Endothelial cell of umbilical vein (primary cell): Measurements from ENCODE around the gene AGFG1. TPM values are rescaled to one million over a fixed set of nuclear protein-coding genes. Genes with fewer than 3 reads are reported as not detected.

Experiments used
- BruUV-seq: library from RNA; stranded (reverse); fragments of 400-500 nt; replicated peaks from 2 replicates; lab custom pipeline; 2021; lab: Mats Ljungman, UMichigan
- CTCF ChIA-PET: fragments of 300-600, 350-600 bp; sonication (Branson Sonifier 250); formaldehyde crosslinking; loops from one replicate; lab custom pipeline; 2021; ENCODE audit warnings: antibody characterized with exemption, inconsistent platforms; lab: Charles Lee
- POLR2A ChIA-PET: fragments of 300-600, 350-600 bp; sonication (Branson Sonifier 250); formaldehyde crosslinking; loops from one replicate; lab custom pipeline; 2021; ENCODE audit warnings: antibody characterized with exemption, inconsistent platforms; lab: Charles Lee
- DNase-seq: peaks from one replicate; pipeline ENCODE4 v3.0.0-alpha.2; 2011; ENCODE audit warnings: low read depth, low spot score
- FAIRE-seq: peaks from 2 replicates; lab custom pipeline; 2011; peaks lifted over from hg19 to GRCh38; lab: Jason Lieb, UNC
- H2AFZ ChIP-seq: 2 replicates; pipeline ENCODE4 v1.6.0; 2012; ENCODE audit warnings: low read depth, low read length, control low read depth, inconsistent platforms
- H3K27ac ChIP-seq: 2 replicates; pipeline ENCODE4 v1.5.1; 2011; ENCODE audit warnings: low read depth, mild to moderate bottlenecking, control low read depth, low read length, moderate library complexity; ENCODE audit not compliant: insufficient read depth
- H3K27me3 ChIP-seq, 2 experiments: 2 replicates each; pipeline versions ENCODE4 v1.6.0 to v1.6.1; 2011; ENCODE audit warnings: low read length in 2 of 2, mixed read lengths in 1 of 2; ENCODE audit not compliant: control insufficient read depth in 2 of 2, insufficient read depth in 2 of 2
- H3K36me3 ChIP-seq, 2 experiments: 2 replicates in 1 of 2; 3 replicates in 1 of 2; pipeline ENCODE4 v1.5.1; 2011; ENCODE audit warnings: low read length in 2 of 2, mild to moderate bottlenecking in 1 of 2, moderate library complexity in 1 of 2; ENCODE audit not compliant: control insufficient read depth in 2 of 2, insufficient read depth in 2 of 2; ENCODE audit errors: extremely low read depth in 1 of 2
- H3K4me1 ChIP-seq: 3 replicates; pipeline ENCODE4 v1.5.1; 2011; ENCODE audit warnings: mild to moderate bottlenecking, low read length; ENCODE audit not compliant: control insufficient read depth, insufficient read depth; ENCODE audit errors: extremely low read depth
- H3K4me2 ChIP-seq: 2 replicates; pipeline ENCODE4 v1.6.1; 2011; ENCODE audit warnings: low read length, control low read depth, mixed read lengths; ENCODE audit not compliant: insufficient read depth
- H3K4me3 ChIP-seq, 3 experiments: fragments of 200-600 bp in 1 of 3; sonication (generic), shearing (Covaris generic) in 1 of 3; replicated peaks in 1 of 3; 2 replicates each; pipeline ENCODE4 v1.5.1; 2011 to 2016; ENCODE audit warnings: control low read depth in 3 of 3, low read length in 3 of 3, mild to moderate bottlenecking in 2 of 3, inconsistent platforms in 1 of 3, low read depth in 1 of 3, moderate library complexity in 1 of 3; ENCODE audit not compliant: insufficient read depth in 1 of 3
- H3K79me2 ChIP-seq: 2 replicates; pipeline ENCODE4 v1.6.0; 2012; ENCODE audit warnings: low read length, inconsistent platforms; ENCODE audit not compliant: control insufficient read depth, insufficient read depth
- H3K9ac ChIP-seq: replicated peaks from 2 replicates; pipeline ENCODE3; 2011; ENCODE audit warnings: low read length, control low read depth; ENCODE audit not compliant: insufficient read depth; ENCODE audit errors: extremely low read depth
- H3K9me1 ChIP-seq: replicated peaks from 3 replicates; pipeline ENCODE4 v1.6.0; 2011; ENCODE audit warnings: mild to moderate bottlenecking, low read length; ENCODE audit not compliant: control insufficient read depth, insufficient read depth; ENCODE audit errors: extremely low read depth
- H3K9me3 ChIP-seq: replicated peaks from 2 replicates; pipeline ENCODE4 v1.5.1; 2012; ENCODE audit warnings: low read length, inconsistent platforms; ENCODE audit not compliant: control insufficient read depth, insufficient read depth
- H4K20me1 ChIP-seq: replicated peaks from 2 replicates; pipeline ENCODE3; 2011; ENCODE audit warnings: mild to moderate bottlenecking, low read length; ENCODE audit not compliant: control insufficient read depth, insufficient read depth; ENCODE audit errors: extremely low read depth
- EZH2 ChIP-seq: IDR thresholded peaks from 2 replicates; pipeline ENCODE4 v1.6.1; 2012; ENCODE audit warnings: borderline replicate concordance, low read depth, mild to moderate bottlenecking, moderate library complexity, low read length, inconsistent platforms; ENCODE audit not compliant: severe bottlenecking
- FOS ChIP-seq: IDR thresholded peaks from 2 replicates; pipeline ENCODE4 v1.6.1; 2011; ENCODE audit warnings: mild to moderate bottlenecking, low read length, moderate library complexity, borderline replicate concordance; ENCODE audit not compliant: insufficient read depth
- GATA2 ChIP-seq: IDR thresholded peaks from 2 replicates; pipeline ENCODE4 v1.7.0; 2011; ENCODE audit warnings: low read depth, mild to moderate bottlenecking, moderate library complexity, mixed read lengths, low read length; ENCODE audit not compliant: insufficient read length, insufficient read depth
- JUN ChIP-seq: IDR thresholded peaks from 2 replicates; pipeline ENCODE4 v1.6.1; 2011; ENCODE audit warnings: borderline replicate concordance, low read depth; ENCODE audit not compliant: insufficient read length, insufficient read depth
- MAX ChIP-seq: IDR thresholded peaks from 2 replicates; pipeline ENCODE4 v1.6.1; 2011; ENCODE audit not compliant: insufficient read depth, insufficient read length
- MYC ChIP-seq: IDR thresholded peaks from one replicate; pipeline ENCODE4 v1.6.1; 2011; ENCODE audit warnings: mild to moderate bottlenecking, low read depth, low read length
- POLR2A ChIP-seq: IDR thresholded peaks from 2 replicates; pipeline ENCODE4 v1.6.1; 2012; ENCODE audit warnings: low read depth, mild to moderate bottlenecking, control low read depth, low read length
- POLR2AphosphoS5 ChIP-seq: IDR thresholded peaks from 2 replicates; pipeline ENCODE4 v1.6.1; 2012; ENCODE audit warnings: low read depth, mild to moderate bottlenecking, control low read depth, low read length, moderate library complexity; ENCODE audit not compliant: insufficient read depth
- dilution Hi-C: fragments of 300-500 bp; cut with MboI; formaldehyde crosslinking; loops from one replicate; pipeline ENCODE4 v1.15.0; 2019; ENCODE audit warnings: low sequenced_read_pairs; ENCODE audit not compliant: extremely low pct_ligation_motif_present
- intact Hi-C: fragments of 100-400 bp; cut with micrococcal nuclease; formaldehyde crosslinking; loops from one replicate; pipeline ENCODE4 v1.10.0; 2022
- polyA plus RNA-seq, 4 experiments: library from polyadenylated mRNA; depleted of rRNA in 3 of 4; stranded (reverse) in 3 of 4; unstranded in 1 of 4; fragments of >200 nt; gene quantifications; 2 replicates each; pipeline versions ENCODE4 v1.2.1 to v1.2.3, GENCODE V29; 2011 to 2012; ENCODE audit warnings: missing spikeins in 1 of 4
- total RNA-seq: library from RNA; stranded (reverse); gene quantifications from 2 replicates; pipeline ENCODE4 v1.2.3, GENCODE V29; 2021
- TF ChIP-seq, protein P1 (sequence below), 2 donors: IDR thresholded peaks; 1 replicate in 1 of 2; 2 replicates in 1 of 2; pipeline ENCODE4 v1.5.1; 2011; ENCODE audit warnings: low read length in 2 of 2, mild to moderate bottlenecking in 2 of 2, moderate library complexity in 2 of 2, control low read depth in 1 of 2, inconsistent platforms in 1 of 2, low read depth in 1 of 2; ENCODE audit not compliant: insufficient read depth in 1 of 2; ENCODE audit errors: extremely low read depth in 1 of 2

Gene AGFG1
- total and polyA plus RNA-seq, 2 donors (not counting 3 experiments of a cell fraction or from before 2014, with no cell fraction given): 87.9 to 106 TPM

DNA sequence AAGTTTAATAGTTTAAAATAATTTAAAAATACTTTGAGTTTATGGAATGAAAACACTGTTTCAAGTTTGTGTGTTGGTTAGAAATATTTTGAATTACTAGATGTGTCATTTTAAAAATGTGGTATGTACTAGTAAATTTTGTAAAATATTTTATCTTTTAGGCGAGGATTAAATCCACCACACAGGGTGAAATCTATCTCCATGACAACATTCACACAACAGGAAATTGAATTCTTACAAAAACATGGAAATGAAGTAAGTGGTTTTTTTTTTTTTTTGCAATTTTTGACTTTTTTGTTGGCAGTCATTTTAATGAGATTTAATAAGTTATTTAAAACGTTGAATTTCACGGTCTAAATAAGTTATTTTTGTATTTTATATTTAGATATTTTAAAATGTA, 19.4 kb downstream of the AGFG1 start:
- intact Hi-C loops (loop anchor here (5.0 kb wide), 1 partner anchor 1491 kb away; no protein-coding TSS in a partner anchor), dilution Hi-C loops (no loop called here)
- Histone ChIP-seq H3K9me3 (no peaks in the 10 kb centered on the region), H3K36me3 (peaks cover 0 to 2% of the 10 kb centered on the region in 2 experiments), H3K4me1 (peaks cover 5% of the 10 kb centered on the region), H3K79me2 (peaks cover 92% of the 10 kb centered on the region), H4K20me1 (peaks cover 4% of the 10 kb centered on the region), H3K4me2 (no peak overlapping the region), H3K9me1 (no peaks in the 10 kb centered on the region), H2AFZ (no peak overlapping the region), H3K27me3 (no peaks in the 10 kb centered on the region), H3K9ac (no peak overlapping the region), H3K4me3 (no peak overlapping the region), H3K27ac (no peak overlapping the region)
- TF ChIP-seq, protein P1, sequence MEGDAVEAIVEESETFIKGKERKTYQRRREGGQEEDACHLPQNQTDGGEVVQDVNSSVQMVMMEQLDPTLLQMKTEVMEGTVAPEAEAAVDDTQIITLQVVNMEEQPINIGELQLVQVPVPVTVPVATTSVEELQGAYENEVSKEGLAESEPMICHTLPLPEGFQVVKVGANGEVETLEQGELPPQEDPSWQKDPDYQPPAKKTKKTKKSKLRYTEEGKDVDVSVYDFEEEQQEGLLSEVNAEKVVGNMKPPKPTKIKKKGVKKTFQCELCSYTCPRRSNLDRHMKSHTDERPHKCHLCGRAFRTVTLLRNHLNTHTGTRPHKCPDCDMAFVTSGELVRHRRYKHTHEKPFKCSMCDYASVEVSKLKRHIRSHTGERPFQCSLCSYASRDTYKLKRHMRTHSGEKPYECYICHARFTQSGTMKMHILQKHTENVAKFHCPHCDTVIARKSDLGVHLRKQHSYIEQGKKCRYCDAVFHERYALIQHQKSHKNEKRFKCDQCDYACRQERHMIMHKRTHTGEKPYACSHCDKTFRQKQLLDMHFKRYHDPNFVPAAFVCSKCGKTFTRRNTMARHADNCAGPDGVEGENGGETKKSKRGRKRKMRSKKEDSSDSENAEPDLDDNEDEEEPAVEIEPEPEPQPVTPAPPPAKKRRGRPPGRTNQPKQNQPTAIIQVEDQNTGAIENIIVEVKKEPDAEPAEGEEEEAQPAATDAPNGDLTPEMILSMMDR (IDR thresholded peaks at IDR 0.05; ENCODE audit: extremely low read depth in 1 of 2, insufficient read depth in 1 of 2, low read depth in 1 of 2, low read length in 2 of 2): no peak
- TF ChIP-seq FOS (no peak), MYC (no peak), POLR2A (no peak), GATA2 (no peak), MAX (no peak), EZH2 (no peak), JUN (no peak), POLR2AphosphoS5 (no peak)
- no peak for DNase-seq
- no TSS peak for BruUV-seq
- ChIA-PET POLR2A (no interaction called here), CTCF (interaction anchor here (1.6 kb wide), 1 partner anchor 18 kb away, joined by 3 read pairs; no protein-coding TSS in a partner anchor)
- FAIRE-seq: no peak
